Measurements from ENCODE around the gene PDCL3.

The PDCL3 gene

DNA sequence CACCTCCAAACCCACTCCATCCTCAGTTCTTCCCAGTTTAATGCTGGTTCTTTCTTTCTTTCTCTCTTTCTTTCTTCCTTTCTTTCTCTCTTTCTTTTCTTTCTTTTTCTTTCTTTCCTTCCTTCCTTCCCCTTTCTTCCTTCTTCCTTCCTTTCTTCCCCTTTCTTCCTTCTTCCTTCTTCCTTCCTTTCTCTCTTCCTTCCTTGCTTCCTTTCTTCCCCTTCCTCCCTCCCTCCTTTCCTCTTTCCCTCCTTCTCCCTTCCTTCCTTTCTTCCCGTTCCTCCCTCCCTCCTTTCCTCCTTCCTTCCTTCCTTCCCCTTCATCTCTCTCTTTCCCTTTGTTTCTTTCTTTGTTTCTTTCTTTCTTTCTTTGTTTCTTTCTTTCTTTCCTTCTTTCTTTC lies 50.9 kb downstream of the PDCL3 start:
- no peak for DNase-seq

DNA sequence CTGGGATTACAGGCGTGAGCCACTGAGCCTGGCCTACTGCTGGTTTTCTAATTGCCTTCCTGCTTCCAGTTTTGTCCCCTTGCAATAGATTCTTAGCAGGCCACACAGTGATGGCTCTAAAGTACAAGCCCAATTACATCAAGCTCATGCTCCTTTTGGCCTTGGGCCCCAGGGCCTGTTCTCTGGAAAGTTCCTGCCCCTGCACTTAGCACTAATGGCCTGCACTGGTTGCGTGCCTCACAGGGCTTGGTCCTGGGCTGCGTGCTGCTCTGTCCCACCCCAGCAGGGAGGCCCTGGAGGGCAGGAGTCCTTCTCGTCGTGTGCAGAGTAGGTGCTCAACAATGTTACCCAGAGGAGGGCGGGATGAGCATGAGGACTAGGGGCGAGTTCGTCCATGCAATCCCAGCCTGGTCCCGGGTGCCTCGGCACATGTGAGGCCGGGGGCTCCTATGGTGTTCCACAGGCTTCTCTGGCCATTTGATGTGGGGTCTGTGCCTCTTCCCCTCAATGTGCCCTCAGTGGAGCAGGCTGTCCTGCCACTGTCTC lies 51.7 kb downstream of the PDCL3 start:
- DNase-seq = no peak

DNA sequence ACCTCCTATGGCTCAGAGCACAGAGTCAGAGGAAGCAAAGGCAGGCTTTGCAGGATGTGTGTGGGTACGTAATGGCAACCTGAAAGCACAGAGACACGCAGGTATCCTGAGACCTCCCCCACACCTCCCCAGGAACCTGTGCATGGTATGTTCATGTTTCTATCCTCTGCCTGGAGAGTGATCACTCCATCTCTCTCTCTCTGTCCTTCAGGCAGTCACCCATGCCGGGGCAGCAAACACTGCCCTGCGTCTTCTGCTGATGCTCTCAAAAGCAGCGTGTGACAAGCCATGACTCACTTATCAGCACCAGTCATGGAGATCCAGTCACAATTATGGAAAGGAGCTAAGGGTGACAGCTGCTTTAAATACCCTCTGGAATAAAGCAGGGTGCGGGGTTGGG lies 52.7 kb downstream of the PDCL3 start:
- DNase-seq = no peak

DNA sequence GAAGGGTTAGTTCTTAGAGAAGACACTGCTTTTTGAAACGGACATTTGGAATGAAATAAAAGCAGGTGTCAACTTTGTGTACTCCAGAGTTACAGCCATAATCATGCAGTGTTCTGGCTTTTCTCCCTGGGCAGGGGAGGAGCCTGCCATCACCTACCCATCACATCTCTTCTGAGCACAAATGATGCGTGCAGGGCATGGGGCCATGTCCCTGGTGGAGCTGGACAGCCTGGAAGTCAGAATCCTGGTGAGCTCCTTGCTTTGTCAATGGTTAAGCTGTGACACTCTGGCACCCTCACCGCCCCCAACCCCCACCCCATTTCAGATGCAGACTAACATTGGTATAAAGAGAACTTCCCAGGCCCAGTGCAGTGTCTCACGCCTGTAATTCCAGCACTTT lies 53.1 kb downstream of the PDCL3 start:
- DNase-seq = no peak

GRCh38 chr2:100616841-100617390 lies 54.1 kb downstream of the PDCL3 start:
- no peak for DNase-seq

GRCh38 chr2:100619951-100620350 lies 57.2 kb downstream of the PDCL3 start:
- DNase-seq = no peak

GRCh38 chr2:100620481-100620880 lies 57.7 kb downstream of the PDCL3 start:
- no peak for DNase-seq

DNA sequence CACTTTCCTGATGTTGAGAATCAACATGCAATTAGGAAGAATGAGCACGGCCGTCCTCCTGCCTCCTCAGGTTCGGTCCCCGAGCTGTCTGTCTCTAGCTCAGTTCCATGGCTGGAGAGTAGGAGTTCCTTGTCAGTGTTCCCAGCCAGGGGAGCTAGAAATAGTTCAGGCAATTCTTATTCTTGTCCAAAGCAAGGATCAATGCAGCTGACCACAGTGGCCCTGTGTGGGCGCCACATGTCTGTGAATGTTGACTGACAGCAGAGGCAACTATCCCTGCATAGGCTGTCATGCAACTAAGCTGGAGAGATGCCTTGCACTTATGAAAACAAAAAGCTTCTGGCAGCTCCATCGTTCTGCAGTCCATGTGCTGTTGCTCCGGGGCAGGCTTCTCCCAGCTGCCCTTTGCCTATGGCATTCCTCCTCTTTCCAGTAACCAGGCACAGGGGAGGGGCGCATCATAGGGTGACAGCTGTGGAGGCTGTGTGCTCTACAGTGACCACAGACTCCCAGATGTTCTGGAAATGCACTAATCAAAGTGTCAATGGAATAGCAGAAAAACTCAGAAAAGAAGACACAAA lies 58.7 kb downstream of the PDCL3 start:
- DNase-seq = no peak

DNA sequence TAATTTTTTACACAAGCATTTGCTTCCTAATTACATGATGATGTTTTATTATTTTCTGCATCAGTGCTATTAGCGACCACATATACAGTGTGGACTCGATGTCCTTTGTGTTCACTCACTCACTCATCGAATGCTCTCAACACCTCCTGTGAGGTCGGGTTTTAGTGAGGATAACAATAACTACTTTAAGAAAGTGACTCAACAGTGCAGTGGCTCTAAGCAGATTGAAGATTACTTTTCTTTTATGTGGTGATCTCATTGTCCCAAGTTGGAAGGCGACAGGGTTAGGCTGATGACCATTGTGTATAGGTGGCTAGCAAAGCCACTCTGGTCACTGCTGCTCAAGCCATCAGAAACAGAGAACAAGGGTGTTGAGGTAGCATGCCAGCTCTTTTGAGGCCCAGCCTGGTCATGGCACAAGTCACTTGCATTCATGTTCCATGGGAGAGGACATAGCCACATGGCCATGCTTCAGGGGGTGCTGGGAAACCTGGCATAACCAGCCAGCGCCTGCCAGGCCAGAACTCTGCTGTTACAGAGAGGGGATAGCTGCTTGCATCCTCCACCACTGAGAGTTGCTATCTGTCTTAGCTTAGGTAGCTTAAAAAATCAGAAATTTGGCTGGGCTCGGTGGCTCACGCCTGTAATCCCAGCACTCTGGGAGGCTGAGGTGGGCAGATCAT lies 60.4 kb downstream of the PDCL3 start:
- DNase-seq = no peak

DNA sequence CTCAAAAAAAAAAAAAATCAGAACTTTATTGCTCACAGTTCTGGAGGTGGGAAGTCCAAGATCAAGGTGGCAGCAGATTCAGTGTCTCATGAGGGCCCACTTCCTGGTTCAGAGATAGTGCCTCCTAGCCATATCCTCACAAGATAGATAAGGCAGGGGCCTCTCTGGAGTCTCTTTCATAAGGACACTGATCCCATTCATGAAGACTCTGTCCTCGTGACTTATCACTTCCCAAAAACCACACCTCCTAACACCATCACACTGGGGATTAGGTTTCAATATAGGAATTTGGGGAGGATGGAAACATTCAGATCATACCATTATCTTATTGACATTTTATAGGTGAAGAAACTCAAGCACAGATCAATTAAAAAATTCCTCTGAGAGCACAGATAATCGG lies 61.1 kb downstream of the PDCL3 start:
- no peak for DNase-seq

DNA sequence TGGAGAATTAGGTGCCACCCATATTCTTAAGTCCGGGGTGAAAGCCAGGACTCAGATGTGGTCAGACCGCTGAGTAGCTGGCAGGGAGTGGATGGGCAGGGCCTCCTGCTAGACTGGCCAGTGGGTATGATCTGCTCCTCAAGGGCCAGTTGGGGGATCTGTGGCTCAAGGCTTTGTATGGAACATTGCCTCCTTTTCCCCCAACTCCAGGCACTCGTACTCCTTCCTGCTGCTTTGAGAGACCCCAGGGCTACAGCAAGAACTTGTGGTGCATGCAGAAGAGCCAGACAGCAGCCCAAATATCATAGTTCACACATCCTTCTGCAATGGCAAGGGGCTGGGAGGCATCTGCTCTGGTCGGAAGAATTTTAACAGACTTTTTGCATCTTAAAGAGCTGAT lies 61.7 kb downstream of the PDCL3 start:
- no peak for DNase-seq

- DNase-seq = no peak
Observed at GRCh38 chr2:100625717-100626116, 62.9 kb downstream of the PDCL3 start.
